Measurements from ENCODE around the gene LRBA.

- TF ChIP-seq CTCF (IDR thresholded peaks at IDR 0.05; ENCODE audit: extremely low read depth in 1 of 2, insufficient read depth in 1 of 2, low read depth in 1 of 2, low read length in 2 of 2) = no peak
- no peak for TF ChIP-seq POLR2A (IDR thresholded peaks at IDR 0.05; ENCODE audit: low read depth, low read length)
- no peak for TF ChIP-seq POLR2AphosphoS5 (IDR thresholded peaks at IDR 0.05; ENCODE audit: insufficient read depth, low read depth, low read length)
- no peak for TF ChIP-seq MAX (IDR thresholded peaks at IDR 0.05; ENCODE audit: insufficient read depth, insufficient read length)
- no peak for TF ChIP-seq EZH2 (IDR thresholded peaks at IDR 0.05; ENCODE audit: borderline replicate concordance, low read depth, low read length, severe bottlenecking)
- TF ChIP-seq FOS (IDR thresholded peaks at IDR 0.05; ENCODE audit: borderline replicate concordance, insufficient read depth, low read length) = no peak
- TF ChIP-seq GATA2 (IDR thresholded peaks at IDR 0.05; ENCODE audit: insufficient read depth, insufficient read length, low read depth, low read length) = no peak
- TF ChIP-seq JUN (IDR thresholded peaks at IDR 0.05; ENCODE audit: borderline replicate concordance, insufficient read depth, insufficient read length, low read depth) = no peak
- no peak for TF ChIP-seq MYC (IDR thresholded peaks at IDR 0.05; ENCODE audit: low read depth, low read length)
Measured at GRCh38 chr4:150475763-150476162, 539.3 kb downstream of the LRBA start.
